ENCODE results near the gene UBTD1. TPM values are rescaled to one million over a fixed set of nuclear protein-coding genes. Genes with fewer than 3 reads are reported as not detected.

Gene UBTD1
- polyA plus RNA-seq, 3 donors, result 17.2 to 20.0 (median 19.0) TPM

GRCh38 chr10:97580421-97581367 lies 82.0 kb downstream of the UBTD1 start:
- DNase-seq, result no peak
- H3K9me3 Mint-ChIP-seq, result no peaks in the 10 kb centered on the region
- TF ChIP-seq CTCF (IDR thresholded peaks at IDR 0.05), result no peak
- no peak overlapping the region for H3K4me2 ChIP-seq (replicated peaks; ENCODE audit: extremely low read depth, low read length, poor library complexity, severe bottlenecking)
- no peak overlapping the region for H3K4me3 ChIP-seq (replicated peaks in 1 of 3; ENCODE audit: low read depth in 2 of 3, low read length in 3 of 3)
- H3K9ac ChIP-seq (ENCODE audit: insufficient read depth, low read length, poor library complexity, severe bottlenecking), result no peak overlapping the region
- no peak overlapping the region for H3K27ac Mint-ChIP-seq
- H3K79me2 ChIP-seq (ENCODE audit: insufficient read depth, low read length), result no peaks in the 10 kb centered on the region
- H3K4me3 Mint-ChIP-seq, result no peak overlapping the region
- H4K20me1 ChIP-seq (ENCODE audit: insufficient read depth, low read length), result no peaks in the 10 kb centered on the region
- intact Hi-C loops (cut with micrococcal nuclease), result no loop called here
- H3K4me1 ChIP-seq (ENCODE audit: control insufficient read depth in 1 of 2, insufficient read depth in 2 of 2, low read length in 2 of 2), result no peaks in the 10 kb centered on the region
- no peak overlapping the region for H3K27ac ChIP-seq (ENCODE audit: low read depth in 1 of 2, low read length in 2 of 2)
- peaks cover 6 to 20% (median 15%) of the 10 kb centered on the region in 3 donors for H3K27me3 Mint-ChIP-seq (ENCODE audit: low read depth in 3 of 3)
- H3K9me3 ChIP-seq (replicated peaks in 1 of 2; ENCODE audit: control insufficient read depth in 1 of 2, insufficient read depth in 1 of 2, low read length in 2 of 2), result no peaks in the 10 kb centered on the region
- no peaks in the 10 kb centered on the region for H3K36me3 ChIP-seq (replicated peaks in 1 of 2; ENCODE audit: control insufficient read depth in 1 of 2, insufficient read depth in 2 of 2, low read length in 2 of 2)
- no peaks in the 10 kb centered on the region for H3K36me3 Mint-ChIP-seq
- no peak overlapping the region for H2AFZ ChIP-seq (ENCODE audit: insufficient read depth, low read depth, low read length, poor library complexity, severe bottlenecking)
- 94% methylated on average over 6 of the region's 9 CpGs for WGBS (ENCODE audit: insufficient coverage)
- no peaks in the 10 kb centered on the region for H3K4me1 Mint-ChIP-seq
- H3K27me3 ChIP-seq (ENCODE audit: control insufficient read depth in 2 of 2, insufficient read depth in 2 of 2, low read length in 2 of 2), result peaks cover 0 to 6% of the 10 kb centered on the region in 2 donors

GRCh38 chr10:97582169-97582568 lies 83.4 kb downstream of the UBTD1 start:
- no peak overlapping the region for H3K27ac ChIP-seq (ENCODE audit: low read depth in 1 of 2, low read length in 2 of 2)
- no peak for TF ChIP-seq CTCF (IDR thresholded peaks at IDR 0.05)
- no peak overlapping the region for H3K4me3 Mint-ChIP-seq
- H3K36me3 ChIP-seq (replicated peaks in 1 of 2; ENCODE audit: control insufficient read depth in 1 of 2, insufficient read depth in 2 of 2, low read length in 2 of 2), result no peaks in the 10 kb centered on the region
- H3K9me3 ChIP-seq (replicated peaks in 1 of 2; ENCODE audit: control insufficient read depth in 1 of 2, insufficient read depth in 1 of 2, low read length in 2 of 2), result no peaks in the 10 kb centered on the region
- H3K36me3 Mint-ChIP-seq, result no peaks in the 10 kb centered on the region
- peaks cover 6 to 20% (median 16%) of the 10 kb centered on the region in 3 donors for H3K27me3 Mint-ChIP-seq (ENCODE audit: low read depth in 3 of 3)
- H3K4me2 ChIP-seq (replicated peaks; ENCODE audit: extremely low read depth, low read length, poor library complexity, severe bottlenecking), result no peak overlapping the region
- intact Hi-C loops (cut with micrococcal nuclease), result no loop called here
- H3K79me2 ChIP-seq (ENCODE audit: insufficient read depth, low read length), result no peaks in the 10 kb centered on the region
- H3K4me1 Mint-ChIP-seq, result no peaks in the 10 kb centered on the region
- no peak overlapping the region for H3K27ac Mint-ChIP-seq
- no peaks in the 10 kb centered on the region for H3K4me1 ChIP-seq (ENCODE audit: control insufficient read depth in 1 of 2, insufficient read depth in 2 of 2, low read length in 2 of 2)
- no peak overlapping the region for H3K4me3 ChIP-seq (replicated peaks in 1 of 3; ENCODE audit: low read depth in 2 of 3, low read length in 3 of 3)
- H2AFZ ChIP-seq (ENCODE audit: insufficient read depth, low read depth, low read length, poor library complexity, severe bottlenecking), result no peak overlapping the region
- no peaks in the 10 kb centered on the region for H4K20me1 ChIP-seq (ENCODE audit: insufficient read depth, low read length)
- no peak for DNase-seq
- peaks cover 0 to 6% of the 10 kb centered on the region in 2 donors for H3K27me3 ChIP-seq (ENCODE audit: control insufficient read depth in 2 of 2, insufficient read depth in 2 of 2, low read length in 2 of 2)
- 100% methylated on average over 3 of the region's 8 CpGs for WGBS (ENCODE audit: insufficient coverage)
- no peak overlapping the region for H3K9ac ChIP-seq (ENCODE audit: insufficient read depth, low read length, poor library complexity, severe bottlenecking)
- H3K9me3 Mint-ChIP-seq, result no peaks in the 10 kb centered on the region
